Endothelial cell of umbilical vein (primary cell): ENCODE data around the gene EVA1A.

Source experiments
- EZH2 ChIP-seq: IDR thresholded peaks from 2 replicates; pipeline ENCODE4 v1.6.1; 2012; ENCODE audit warnings: borderline replicate concordance, low read depth, mild to moderate bottlenecking, moderate library complexity, low read length, inconsistent platforms; ENCODE audit not compliant: severe bottlenecking
- MAX ChIP-seq: IDR thresholded peaks from 2 replicates; pipeline ENCODE4 v1.6.1; 2011; ENCODE audit not compliant: insufficient read depth, insufficient read length
- POLR2A ChIP-seq: IDR thresholded peaks from 2 replicates; pipeline ENCODE4 v1.6.1; 2012; ENCODE audit warnings: low read depth, mild to moderate bottlenecking, control low read depth, low read length
- TF ChIP-seq, protein P1 (sequence below), 2 donors: IDR thresholded peaks; 1 replicate in 1 of 2; 2 replicates in 1 of 2; pipeline ENCODE4 v1.5.1; 2011; ENCODE audit warnings: low read length in 2 of 2, mild to moderate bottlenecking in 2 of 2, moderate library complexity in 2 of 2, control low read depth in 1 of 2, inconsistent platforms in 1 of 2, low read depth in 1 of 2; ENCODE audit not compliant: insufficient read depth in 1 of 2; ENCODE audit errors: extremely low read depth in 1 of 2

DNA sequence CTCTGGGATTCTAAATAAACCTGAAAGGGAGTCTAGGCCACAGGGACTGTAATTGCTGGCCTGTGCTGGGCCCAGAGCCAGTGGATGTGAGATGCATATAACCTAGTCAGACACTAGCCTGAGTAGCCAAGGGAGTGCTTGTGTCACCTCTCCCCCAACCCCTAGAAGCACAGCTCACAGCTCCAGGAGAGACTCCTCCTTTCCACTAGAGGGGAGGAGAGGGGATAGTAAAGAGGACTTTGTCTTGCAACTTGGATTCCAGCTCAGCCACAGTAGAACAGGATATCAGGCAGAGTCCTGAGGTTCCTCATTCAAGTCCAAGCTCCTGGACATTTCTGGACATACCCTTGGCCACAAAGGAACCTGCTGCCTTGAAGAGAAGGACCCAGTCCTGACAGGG is 18.4 kb upstream of the EVA1A start:
- TF ChIP-seq POLR2A (no peak), EZH2 (no peak), MAX (no peak)
- TF ChIP-seq, protein P1, sequence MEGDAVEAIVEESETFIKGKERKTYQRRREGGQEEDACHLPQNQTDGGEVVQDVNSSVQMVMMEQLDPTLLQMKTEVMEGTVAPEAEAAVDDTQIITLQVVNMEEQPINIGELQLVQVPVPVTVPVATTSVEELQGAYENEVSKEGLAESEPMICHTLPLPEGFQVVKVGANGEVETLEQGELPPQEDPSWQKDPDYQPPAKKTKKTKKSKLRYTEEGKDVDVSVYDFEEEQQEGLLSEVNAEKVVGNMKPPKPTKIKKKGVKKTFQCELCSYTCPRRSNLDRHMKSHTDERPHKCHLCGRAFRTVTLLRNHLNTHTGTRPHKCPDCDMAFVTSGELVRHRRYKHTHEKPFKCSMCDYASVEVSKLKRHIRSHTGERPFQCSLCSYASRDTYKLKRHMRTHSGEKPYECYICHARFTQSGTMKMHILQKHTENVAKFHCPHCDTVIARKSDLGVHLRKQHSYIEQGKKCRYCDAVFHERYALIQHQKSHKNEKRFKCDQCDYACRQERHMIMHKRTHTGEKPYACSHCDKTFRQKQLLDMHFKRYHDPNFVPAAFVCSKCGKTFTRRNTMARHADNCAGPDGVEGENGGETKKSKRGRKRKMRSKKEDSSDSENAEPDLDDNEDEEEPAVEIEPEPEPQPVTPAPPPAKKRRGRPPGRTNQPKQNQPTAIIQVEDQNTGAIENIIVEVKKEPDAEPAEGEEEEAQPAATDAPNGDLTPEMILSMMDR (IDR thresholded peaks at IDR 0.05; ENCODE audit: extremely low read depth in 1 of 2, insufficient read depth in 1 of 2, low read depth in 1 of 2, low read length in 2 of 2), result no peak
